ENCODE results near the gene KIF23. TPM values are rescaled to one million over a fixed set of nuclear protein-coding genes. Genes with fewer than 3 reads are reported as not detected.
A peak's percentile ranks its signal among the peaks of the same experiment; 100 is the strongest.

Gene KIF23
- total RNA-seq, 1 donor from 2014 or later, result 8.6 TPM

- H3K36me3 ChIP-seq (ENCODE audit: control insufficient read depth, insufficient read depth, low read length), result no peaks in the 10 kb centered on the region
- TF ChIP-seq CTCF (IDR thresholded peaks at IDR 0.05; ENCODE audit: insufficient read depth, low read length, poor library complexity, severe bottlenecking), result no peak
- DNase-seq (ENCODE audit: low read depth), result no peak
- no peaks in the 10 kb centered on the region for H3K27me3 ChIP-seq (ENCODE audit: control insufficient read depth, insufficient read depth, low read length)
- H3K4me3 ChIP-seq (ENCODE audit: low read depth, low read length), result no peak overlapping the region
These were observed 21.8 kb upstream of the KIF23 start for GRCh38 chr15:69392352-69392751.

- H3K4me3 ChIP-seq (ENCODE audit: low read depth, low read length), result no peak overlapping the region
- no peaks in the 10 kb centered on the region for H3K36me3 ChIP-seq (ENCODE audit: control insufficient read depth, insufficient read depth, low read length)
- TF ChIP-seq CTCF (IDR thresholded peaks at IDR 0.05; ENCODE audit: insufficient read depth, low read length, poor library complexity, severe bottlenecking), result no peak
- H3K27me3 ChIP-seq (ENCODE audit: control insufficient read depth, insufficient read depth, low read length), result no peaks in the 10 kb centered on the region
- DNase-seq (ENCODE audit: low read depth), result no peak
These were observed 20.2 kb upstream of the KIF23 start for GRCh38 chr15:69393831-69394491.

GRCh38 chr15:69394556-69395282, 19.4 kb upstream of the KIF23 start:
- Histone ChIP-seq H3K27me3 (ENCODE audit: control insufficient read depth, insufficient read depth, low read length) (no peaks in the 10 kb centered on the region), H3K4me3 (ENCODE audit: low read depth, low read length) (no peak overlapping the region), H3K36me3 (ENCODE audit: control insufficient read depth, insufficient read depth, low read length) (no peaks in the 10 kb centered on the region)
- peak; percentile 85 for TF ChIP-seq CTCF (IDR thresholded peaks at IDR 0.05; ENCODE audit: insufficient read depth, low read length, poor library complexity, severe bottlenecking)
- DNase-seq (ENCODE audit: low read depth), result no peak

DNA sequence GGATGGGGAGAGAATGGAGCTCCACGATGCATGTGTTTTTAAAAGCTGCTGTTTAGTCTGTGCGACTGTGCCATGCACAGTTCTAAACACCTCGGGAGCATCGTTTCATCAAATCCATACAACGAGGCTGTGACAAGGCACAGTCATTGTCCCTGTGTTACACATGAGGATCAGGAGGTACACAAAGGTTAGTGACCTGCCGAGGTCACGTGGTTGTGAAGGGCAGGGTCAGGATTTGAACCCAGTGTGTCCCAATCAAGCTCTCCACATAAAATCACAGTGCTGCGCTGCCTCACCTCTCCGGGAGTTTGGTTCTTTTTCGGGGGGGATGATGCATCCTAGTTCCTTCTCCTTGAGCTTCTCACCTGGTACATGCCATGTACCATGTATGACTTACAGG, 18.7 kb upstream of the KIF23 start:
- no peak overlapping the region for H3K4me3 ChIP-seq (ENCODE audit: low read depth, low read length)
- no peak for DNase-seq (ENCODE audit: low read depth)
- TF ChIP-seq CTCF (IDR thresholded peaks at IDR 0.05; ENCODE audit: insufficient read depth, low read length, poor library complexity, severe bottlenecking), result no peak
- H3K36me3 ChIP-seq (ENCODE audit: control insufficient read depth, insufficient read depth, low read length), result no peaks in the 10 kb centered on the region
- H3K27me3 ChIP-seq (ENCODE audit: control insufficient read depth, insufficient read depth, low read length), result no peaks in the 10 kb centered on the region

DNA sequence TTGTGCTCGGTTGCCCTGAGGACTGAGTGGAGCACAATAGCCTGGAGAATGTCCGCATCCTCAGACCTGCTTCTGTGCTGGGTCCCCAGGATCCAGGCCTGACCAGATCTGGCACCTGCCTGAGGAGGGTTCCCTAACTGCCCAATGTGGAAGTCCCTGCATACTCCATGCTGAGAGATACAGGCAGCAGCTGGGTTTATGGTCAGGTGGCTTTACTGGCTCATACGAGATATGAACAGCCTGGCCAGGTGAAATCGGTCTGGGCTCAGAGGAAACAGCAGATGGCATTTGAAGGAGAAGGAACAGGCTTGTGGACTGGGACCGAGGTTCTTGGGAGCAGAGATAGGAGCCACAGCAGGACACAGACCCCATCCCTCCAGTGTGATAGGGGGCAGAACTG, 18.2 kb upstream of the KIF23 start:
- no peaks in the 10 kb centered on the region for H3K27me3 ChIP-seq (ENCODE audit: control insufficient read depth, insufficient read depth, low read length)
- H3K4me3 ChIP-seq (ENCODE audit: low read depth, low read length), result no peak overlapping the region
- DNase-seq (ENCODE audit: low read depth), result no peak
- H3K36me3 ChIP-seq (ENCODE audit: control insufficient read depth, insufficient read depth, low read length), result no peaks in the 10 kb centered on the region
- TF ChIP-seq CTCF (IDR thresholded peaks at IDR 0.05; ENCODE audit: insufficient read depth, low read length, poor library complexity, severe bottlenecking), result no peak

All from kidney epithelial cell (primary cell).